Duodenal mucosa (tissue), 2 donors: ENCODE data around the gene AFF4.

Experiments used
- H3K27ac ChIP-seq: one replicate; pipeline ENCODE4 v1.7.0; 2013; ENCODE audit warnings: low read depth, low read length
- H3K27me3 ChIP-seq, 2 donors: one replicate each; pipeline ENCODE4 v1.7.0; 2013; ENCODE audit warnings: low read length in 2 of 2, control low read depth in 1 of 2; ENCODE audit not compliant: insufficient read depth in 2 of 2, control insufficient read depth in 1 of 2
- H3K36me3 ChIP-seq, 2 donors: one replicate each; pipeline ENCODE4 v1.7.0; 2013; ENCODE audit warnings: low read length in 2 of 2, control low read depth in 1 of 2; ENCODE audit not compliant: insufficient read depth in 2 of 2, control insufficient read depth in 1 of 2
- H3K4me1 ChIP-seq, 2 donors: one replicate each; pipeline ENCODE4 v1.7.0; 2013; ENCODE audit warnings: low read length in 2 of 2, control low read depth in 1 of 2; ENCODE audit not compliant: insufficient read depth in 2 of 2, control insufficient read depth in 1 of 2
- H3K4me3 ChIP-seq, 2 donors: one replicate each; pipeline ENCODE4 v1.7.0; 2013; ENCODE audit warnings: low read length in 2 of 2, low read depth in 1 of 2
- H3K9ac ChIP-seq, 2 donors: one replicate each; pipeline ENCODE4 v1.7.0; 2013; ENCODE audit warnings: low read length in 2 of 2, low read depth in 1 of 2
- H3K9me3 ChIP-seq, 2 donors: one replicate each; pipeline ENCODE4 v1.7.0; 2013; ENCODE audit warnings: low read length in 2 of 2, control low read depth in 1 of 2; ENCODE audit not compliant: control insufficient read depth in 1 of 2

Gene AFF4

GRCh38 chr5:132873119-132873929 is 90.1 kb downstream of the AFF4 start, which contains the start of gene LEAP2:
Gene LEAP2 (plus strand): TSS chr5:132873668. CDS start chr5:132873695, 27 bp downstream.
- H3K27me3 ChIP-seq = no peaks in the 10 kb centered on the region
- peak within 1 kb of the TSS; percentile 44 to 53 for H3K4me3 ChIP-seq
- H3K9me3 ChIP-seq = no peaks in the 10 kb centered on the region
- H3K27ac ChIP-seq = peak within 1 kb of the TSS; percentile 33
- H3K9ac ChIP-seq = peak within 1 kb of the TSS; percentile 16 to 27
- peaks cover 16 to 38% of the 10 kb centered on the region in 2 donors for H3K4me1 ChIP-seq
- peaks cover 29 to 33% of the 10 kb centered on the region in 2 donors for H3K36me3 ChIP-seq

GRCh38 chr5:132872788-132873118 is 90.7 kb downstream of the AFF4 start:
- H3K36me3 ChIP-seq = peaks cover 27 to 30% of the 10 kb centered on the region in 2 donors

GRCh38 chr5:132871459-132872284 is 91.8 kb downstream of the AFF4 start:
- Histone ChIP-seq H3K27ac (no peak overlapping the region), H3K4me1 (peaks cover 24 to 37% of the 10 kb centered on the region in 2 donors), H3K27me3 (no peaks in the 10 kb centered on the region), H3K4me3 (no peak overlapping the region), H3K9ac (no peak overlapping the region), H3K9me3 (no peaks in the 10 kb centered on the region), H3K36me3 (peaks cover 26 to 33% of the 10 kb centered on the region in 2 donors)

More at GRCh38 chr5:132872788-132873118, 90.7 kb downstream of the AFF4 start:
- H3K27me3 ChIP-seq = no peaks in the 10 kb centered on the region
- no peaks in the 10 kb centered on the region for H3K9me3 ChIP-seq
- no peak overlapping the region for H3K4me3 ChIP-seq
- peak overlapping the region; percentile 27 for H3K27ac ChIP-seq
- H3K9ac ChIP-seq = no peak overlapping the region
- peaks cover 16 to 33% of the 10 kb centered on the region in 2 donors for H3K4me1 ChIP-seq

GRCh38 chr5:132870801-132871200 is 92.6 kb downstream of the AFF4 start:
- Histone ChIP-seq H3K36me3 (peaks cover 26 to 33% of the 10 kb centered on the region in 2 donors), H3K9me3 (no peaks in the 10 kb centered on the region), H3K27ac (no peak overlapping the region), H3K27me3 (no peaks in the 10 kb centered on the region), H3K4me3 (no peak overlapping the region), H3K9ac (no peak overlapping the region), H3K4me1 (peaks cover 27 to 37% of the 10 kb centered on the region in 2 donors)

- peaks cover 33 to 40% of the 10 kb centered on the region in 2 donors for H3K4me1 ChIP-seq
- no peaks in the 10 kb centered on the region for H3K27me3 ChIP-seq
- H3K4me3 ChIP-seq = no peak overlapping the region
- no peak overlapping the region for H3K9ac ChIP-seq
- H3K27ac ChIP-seq = no peak overlapping the region
- no peaks in the 10 kb centered on the region for H3K9me3 ChIP-seq
- peaks cover 26 to 33% of the 10 kb centered on the region in 2 donors for H3K36me3 ChIP-seq
Observed at GRCh38 chr5:132868754-132869153, 94.7 kb downstream of the AFF4 start.

- H3K27me3 ChIP-seq = no peaks in the 10 kb centered on the region
Observed at GRCh38 chr5:132867046-132867451, 96.4 kb downstream of the AFF4 start.

GRCh38 chr5:132866342-132867045 is 96.9 kb downstream of the AFF4 start, which contains the start of the genes GDF9 and UQCRQ:
Gene GDF9 (minus strand): TSS chr5:132866469. CDS start chr5:132864533, 1,936 bp downstream.
Gene UQCRQ (plus strand): TSS chr5:132866642. CDS start chr5:132866882, 240 bp downstream.
- no peaks in the 10 kb centered on the region for H3K9me3 ChIP-seq
- peaks cover 15 to 25% of the 10 kb centered on the region in 2 donors for H3K36me3 ChIP-seq
- no peaks in the 10 kb centered on the region for H3K27me3 ChIP-seq

More at GRCh38 chr5:132867046-132867451, 96.4 kb downstream of the AFF4 start:
- Histone ChIP-seq H3K4me1 (peaks cover 21 to 25% of the 10 kb centered on the region in 2 donors), H3K36me3 (peaks cover 21 to 26% of the 10 kb centered on the region in 2 donors), H3K27ac (peak overlapping the region; percentile 93), H3K9ac (peak overlapping the region; percentile 98 to 100), H3K4me3 (peak overlapping the region; percentile 90 to 94), H3K9me3 (no peaks in the 10 kb centered on the region)

GRCh38 chr5:132865668-132866341 is 97.6 kb downstream of the AFF4 start:
- Histone ChIP-seq H3K4me3 (peak overlapping the region; percentile 90 to 94), H3K36me3 (peaks cover 15 to 25% of the 10 kb centered on the region in 2 donors), H3K9me3 (no peaks in the 10 kb centered on the region), H3K4me1 (peaks cover 13 to 17% of the 10 kb centered on the region in 2 donors), H3K9ac (peak overlapping the region; percentile 98 to 100), H3K27ac (peak overlapping the region; percentile 82), H3K27me3 (no peaks in the 10 kb centered on the region)

More at GRCh38 chr5:132866342-132867045, 96.9 kb downstream of the AFF4 start, which contains the start of the genes GDF9 and UQCRQ:
- Histone ChIP-seq H3K4me3 (peak within 1 kb of the TSS; percentile 90 to 94), H3K9ac (peak within 1 kb of the TSS; percentile 98 to 100), H3K27ac (peak within 1 kb of the TSS; percentile 93), H3K4me1 (peaks cover 17 to 19% of the 10 kb centered on the region in 2 donors)

GRCh38 chr5:132860742-132861141 is 102.7 kb downstream of the AFF4 start:
- H3K27ac ChIP-seq = no peak overlapping the region
- peaks cover 4 to 5% of the 10 kb centered on the region in 2 donors for H3K4me1 ChIP-seq
- H3K36me3 ChIP-seq = no peaks in the 10 kb centered on the region
- no peaks in the 10 kb centered on the region for H3K27me3 ChIP-seq
- no peak overlapping the region for H3K9ac ChIP-seq
- no peak overlapping the region for H3K4me3 ChIP-seq
- H3K9me3 ChIP-seq = no peaks in the 10 kb centered on the region
